Activated CD4-positive, alpha-beta T cell treated with anti-CD3 and anti-CD28 coated beads, Interleukin-2, amount 10 ng/mL, durations not matched to agents 24 days and 14 days (primary cell): Measurements from ENCODE around the gene FRMD7. TPM values are rescaled to one million over a fixed set of nuclear protein-coding genes. Genes with fewer than 3 reads are reported as not detected.

Experiments used
- DNase-seq: peaks from one replicate; pipeline ENCODE4 v3.0.0; 2022
- H3K27ac Mint-ChIP-seq: one replicate; pipeline ENCODE4 v1.8.0; 2022; ENCODE audit warnings: mild to moderate bottlenecking, mixed read lengths
- H3K27me3 Mint-ChIP-seq: one replicate; pipeline ENCODE4 v1.8.0; 2022; ENCODE audit warnings: mixed read lengths
- H3K36me3 Mint-ChIP-seq: one replicate; pipeline ENCODE4 v1.8.0; 2022; ENCODE audit warnings: low read depth, mild to moderate bottlenecking, mixed read lengths
- H3K4me1 Mint-ChIP-seq: one replicate; pipeline ENCODE4 v1.8.0; 2021; ENCODE audit warnings: mixed read lengths
- H3K4me3 Mint-ChIP-seq: one replicate; pipeline ENCODE4 v1.8.0; 2022; ENCODE audit warnings: mild to moderate bottlenecking, moderate library complexity, mixed read lengths
- H3K9me3 Mint-ChIP-seq: one replicate; pipeline ENCODE4 v1.8.0; 2021; ENCODE audit warnings: mixed read lengths
- intact Hi-C: fragments of 100-400 bp; cut with micrococcal nuclease; formaldehyde crosslinking; loops from one replicate; pipeline ENCODE4 v1.15.1; 2023
- total RNA-seq: library from RNA; stranded (reverse); gene quantifications from 2 replicates; pipeline ENCODE4 v1.2.3, GENCODE V29; 2022

FRMD7 gene
- total RNA-seq, 1 donor from 2014 or later, result not detected

GRCh38 chrX:132040066-132040465, 87.8 kb downstream of the FRMD7 start:
- Mint-ChIP-seq H3K4me3 (no peak overlapping the region), H3K36me3 (peaks cover 7% of the 10 kb centered on the region), H3K4me1 (peaks cover 22% of the 10 kb centered on the region), H3K27ac (no peak overlapping the region), H3K27me3 (no peaks in the 10 kb centered on the region), H3K9me3 (no peaks in the 10 kb centered on the region)
- DNase-seq, result no peak
- intact Hi-C loops, result no loop called here

- Mint-ChIP-seq H3K4me3 (no peak overlapping the region), H3K9me3 (no peaks in the 10 kb centered on the region), H3K27ac (no peak overlapping the region), H3K36me3 (peaks cover 12% of the 10 kb centered on the region), H3K27me3 (no peaks in the 10 kb centered on the region), H3K4me1 (peaks cover 32% of the 10 kb centered on the region)
- intact Hi-C loops, result no loop called here
- DNase-seq, result no peak
Measured at GRCh38 chrX:132037479-132037993, 90.3 kb downstream of the FRMD7 start.

GRCh38 chrX:132034648-132035047, 93.2 kb downstream of the FRMD7 start:
- Mint-ChIP-seq H3K27me3 (no peaks in the 10 kb centered on the region), H3K4me3 (peak overlapping the region; percentile 38), H3K36me3 (peaks cover 18% of the 10 kb centered on the region), H3K4me1 (peaks cover 39% of the 10 kb centered on the region), H3K27ac (no peak overlapping the region), H3K9me3 (no peaks in the 10 kb centered on the region)
- no peak for DNase-seq
- intact Hi-C loops, result no loop called here

GRCh38 chrX:132033166-132033565, 94.7 kb downstream of the FRMD7 start:
- intact Hi-C loops, result no loop called here
- H3K4me3 Mint-ChIP-seq, result no peak overlapping the region
- H3K27ac Mint-ChIP-seq, result no peak overlapping the region
- no peaks in the 10 kb centered on the region for H3K9me3 Mint-ChIP-seq
- peaks cover 48% of the 10 kb centered on the region for H3K4me1 Mint-ChIP-seq
- DNase-seq, result no peak
- H3K27me3 Mint-ChIP-seq, result no peaks in the 10 kb centered on the region
- peaks cover 28% of the 10 kb centered on the region for H3K36me3 Mint-ChIP-seq

- no peaks in the 10 kb centered on the region for H3K27me3 Mint-ChIP-seq
- H3K4me3 Mint-ChIP-seq, result peak overlapping the region; percentile 65
- H3K36me3 Mint-ChIP-seq, result peaks cover 33% of the 10 kb centered on the region
- peaks cover 52% of the 10 kb centered on the region for H3K4me1 Mint-ChIP-seq
- no peaks in the 10 kb centered on the region for H3K9me3 Mint-ChIP-seq
- H3K27ac Mint-ChIP-seq, result peak overlapping the region; percentile 60
- DNase-seq, result no peak
- intact Hi-C loops, result loop anchor here (1.0 kb wide), 1 partner anchor 8 kb away; no protein-coding TSS in a partner anchor
Measured at GRCh38 chrX:132031867-132032266, 96.0 kb downstream of the FRMD7 start.

- Mint-ChIP-seq H3K27me3 (no peaks in the 10 kb centered on the region), H3K27ac (no peak overlapping the region), H3K4me1 (peaks cover 48% of the 10 kb centered on the region), H3K4me3 (no peak overlapping the region), H3K36me3 (peaks cover 30% of the 10 kb centered on the region), H3K9me3 (no peaks in the 10 kb centered on the region)
- intact Hi-C loops, result no loop called here
- no peak for DNase-seq
Measured at GRCh38 chrX:132030264-132030663, 97.6 kb downstream of the FRMD7 start.

Other genes with a start within 250 kb of the FRMD7 start
- gene STK26, start 104.7 kb downstream of the FRMD7 start, total RNA-seq, result 66.0 and 72.5 TPM in 2 replicates
- gene RAP2C, start 91.4 kb upstream of the FRMD7 start, total RNA-seq, result 31.3 and 34.5 TPM in 2 replicates